Measurements from ENCODE around the gene SH2D4B. TPM values are rescaled to one million over a fixed set of nuclear protein-coding genes. Genes with fewer than 3 reads are reported as not detected.

Gene SH2D4B
- total RNA-seq, 2 experiments from 2014 or later: 0.05 to 0.10 TPM

- no peaks in the 10 kb centered on the region for H3K27me3 Mint-ChIP-seq (ENCODE audit: low read depth)
- H3K27ac Mint-ChIP-seq: peak overlapping the region; percentile 58
- H3K9me3 Mint-ChIP-seq: no peaks in the 10 kb centered on the region
- CTCF ChIA-PET: interaction anchor here (0.7 to 1.8 kb wide), 3 partner anchors 9 to 76 kb away, joined by 3 to 7 read pairs (median 4); no protein-coding TSS in a partner anchor
- intact Hi-C loops (cut with micrococcal nuclease): no loop called here
- H3K4me3 Mint-ChIP-seq: no peak overlapping the region
- peaks cover 25% of the 10 kb centered on the region for H3K4me1 Mint-ChIP-seq (ENCODE audit: low read depth)
- no peak for DNase-seq
- peaks cover 6% of the 10 kb centered on the region for H3K36me3 Mint-ChIP-seq (ENCODE audit: low read depth)
Observed at GRCh38 chr10:80519936-80520650, 17.6 kb upstream of the SH2D4B start.

- DNase-seq: no peak
- intact Hi-C loops (cut with micrococcal nuclease): no loop called here
- no peaks in the 10 kb centered on the region for H3K27me3 Mint-ChIP-seq (ENCODE audit: low read depth)
- peaks cover 8% of the 10 kb centered on the region for H3K36me3 Mint-ChIP-seq (ENCODE audit: low read depth)
- CTCF ChIA-PET: interaction anchor here (0.7 to 1.8 kb wide), 2 partner anchors 10 to 15 kb away, joined by 3 to 7 read pairs; no protein-coding TSS in a partner anchor
- H3K4me3 Mint-ChIP-seq: no peak overlapping the region
- H3K27ac Mint-ChIP-seq: peak overlapping the region; percentile 58
- H3K4me1 Mint-ChIP-seq (ENCODE audit: low read depth): peaks cover 32% of the 10 kb centered on the region
- H3K9me3 Mint-ChIP-seq: no peaks in the 10 kb centered on the region
Observed at GRCh38 chr10:80520661-80521470, 16.8 kb upstream of the SH2D4B start.

GRCh38 chr10:80522756-80523363 lies 14.8 kb upstream of the SH2D4B start:
- peak overlapping the region; percentile 59 for H3K27ac Mint-ChIP-seq
- H3K36me3 Mint-ChIP-seq (ENCODE audit: low read depth): peaks cover 12% of the 10 kb centered on the region
- intact Hi-C loops (cut with micrococcal nuclease): no loop called here
- no peak overlapping the region for H3K4me3 Mint-ChIP-seq
- no peaks in the 10 kb centered on the region for H3K27me3 Mint-ChIP-seq (ENCODE audit: low read depth)
- H3K9me3 Mint-ChIP-seq: no peaks in the 10 kb centered on the region
- peaks cover 44% of the 10 kb centered on the region for H3K4me1 Mint-ChIP-seq (ENCODE audit: low read depth)
- DNase-seq: no peak
- CTCF ChIA-PET: interaction anchor here (0.6 to 1.2 kb wide), 3 partner anchors 14 to 78 kb away, joined by 3 to 4 read pairs (median 4); no protein-coding TSS in a partner anchor

GRCh38 chr10:80523773-80524172 lies 13.9 kb upstream of the SH2D4B start:
- Mint-ChIP-seq H3K4me1 (ENCODE audit: low read depth) (peaks cover 53% of the 10 kb centered on the region), H3K36me3 (ENCODE audit: low read depth) (peaks cover 10% of the 10 kb centered on the region), H3K27ac (peak overlapping the region; percentile 77), H3K27me3 (ENCODE audit: low read depth) (no peaks in the 10 kb centered on the region), H3K9me3 (no peaks in the 10 kb centered on the region), H3K4me3 (no peak overlapping the region)
- CTCF ChIA-PET: interaction anchor here (0.7 to 1.2 kb wide), 3 partner anchors 14 to 79 kb away, joined by 3 to 4 read pairs (median 4); no protein-coding TSS in a partner anchor
- no peak for DNase-seq
- intact Hi-C loops (cut with micrococcal nuclease): no loop called here

- Mint-ChIP-seq H3K27me3 (ENCODE audit: low read depth) (no peaks in the 10 kb centered on the region), H3K27ac (peak overlapping the region; percentile 77), H3K4me3 (no peak overlapping the region), H3K4me1 (ENCODE audit: low read depth) (peaks cover 59% of the 10 kb centered on the region), H3K9me3 (no peaks in the 10 kb centered on the region), H3K36me3 (ENCODE audit: low read depth) (peaks cover 13% of the 10 kb centered on the region)
- intact Hi-C loops (cut with micrococcal nuclease): no loop called here
- DNase-seq: no peak
- CTCF ChIA-PET: interaction anchor here (0.6 to 1.7 kb wide), 5 partner anchors 13 to 80 kb away, joined by 3 to 6 read pairs (median 4); no protein-coding TSS in a partner anchor
Observed at GRCh38 chr10:80524190-80524909, 13.4 kb upstream of the SH2D4B start.

GRCh38 chr10:80526218-80526617 lies 11.5 kb upstream of the SH2D4B start:
- Mint-ChIP-seq H3K4me3 (no peak overlapping the region), H3K27ac (peak overlapping the region; percentile 85), H3K27me3 (ENCODE audit: low read depth) (no peaks in the 10 kb centered on the region), H3K9me3 (no peaks in the 10 kb centered on the region), H3K36me3 (ENCODE audit: low read depth) (peaks cover 22% of the 10 kb centered on the region), H3K4me1 (ENCODE audit: low read depth) (peaks cover 76% of the 10 kb centered on the region)
- DNase-seq: peak; percentile 67
- intact Hi-C loops (cut with micrococcal nuclease): no loop called here
- CTCF ChIA-PET: interaction anchor here (0.8 to 3.1 kb wide), 5 partner anchors 10 to 82 kb away, joined by 3 to 21 read pairs (median 8); no protein-coding TSS in a partner anchor

- H3K9me3 Mint-ChIP-seq: no peaks in the 10 kb centered on the region
- peaks cover 81% of the 10 kb centered on the region for H3K4me1 Mint-ChIP-seq (ENCODE audit: low read depth)
- no peaks in the 10 kb centered on the region for H3K27me3 Mint-ChIP-seq (ENCODE audit: low read depth)
- H3K4me3 Mint-ChIP-seq: no peak overlapping the region
- peaks cover 22% of the 10 kb centered on the region for H3K36me3 Mint-ChIP-seq (ENCODE audit: low read depth)
- peak; percentile 54 for DNase-seq
- CTCF ChIA-PET: interaction anchor here (0.6 to 3.1 kb wide), 5 partner anchors 10 to 146 kb away, joined by 3 to 21 read pairs (median 8); no protein-coding TSS in a partner anchor
- intact Hi-C loops (cut with micrococcal nuclease): no loop called here
- H3K27ac Mint-ChIP-seq: peak overlapping the region; percentile 85
Observed at GRCh38 chr10:80526742-80527141, 11.0 kb upstream of the SH2D4B start.

GRCh38 chr10:80528185-80528700 lies 9.5 kb upstream of the SH2D4B start:
- intact Hi-C loops (cut with micrococcal nuclease): no loop called here
- no peak overlapping the region for H3K4me3 Mint-ChIP-seq
- H3K4me1 Mint-ChIP-seq (ENCODE audit: low read depth): peaks cover 89% of the 10 kb centered on the region
- H3K36me3 Mint-ChIP-seq (ENCODE audit: low read depth): peaks cover 24% of the 10 kb centered on the region
- CTCF ChIA-PET: interaction anchor here (2.2 to 3.1 kb wide), 3 partner anchors 17 to 84 kb away, joined by 8 to 21 read pairs (median 12); no protein-coding TSS in a partner anchor
- H3K9me3 Mint-ChIP-seq: no peaks in the 10 kb centered on the region
- no peak for DNase-seq
- H3K27me3 Mint-ChIP-seq (ENCODE audit: low read depth): no peaks in the 10 kb centered on the region
- peak overlapping the region; percentile 68 for H3K27ac Mint-ChIP-seq

GRCh38 chr10:80528901-80529300 lies 8.8 kb upstream of the SH2D4B start:
- intact Hi-C loops (cut with micrococcal nuclease): no loop called here
- Mint-ChIP-seq H3K4me3 (no peak overlapping the region), H3K27me3 (ENCODE audit: low read depth) (no peaks in the 10 kb centered on the region), H3K36me3 (ENCODE audit: low read depth) (peaks cover 24% of the 10 kb centered on the region), H3K27ac (peak overlapping the region; percentile 72), H3K9me3 (no peaks in the 10 kb centered on the region), H3K4me1 (ENCODE audit: low read depth) (peaks cover 84% of the 10 kb centered on the region)
- CTCF ChIA-PET: interaction anchor here (2.7 to 3.1 kb wide), 2 partner anchors 23 to 85 kb away, joined by 12 to 21 read pairs; no protein-coding TSS in a partner anchor
- no peak for DNase-seq

- H3K4me1 Mint-ChIP-seq (ENCODE audit: low read depth): peaks cover 77% of the 10 kb centered on the region
- CTCF ChIA-PET: interaction anchor here (1.1 to 1.3 kb wide), 2 partner anchors 85 to 151 kb away, joined by 3 to 11 read pairs; no protein-coding TSS in a partner anchor
Observed at GRCh38 chr10:80529604-80530003, 8.1 kb upstream of the SH2D4B start.

GRCh38 chr10:80530251-80530650 lies 7.5 kb upstream of the SH2D4B start:
- CTCF ChIA-PET: interaction anchor here (1.0 to 3.0 kb wide), 4 partner anchors 24 to 152 kb away, joined by 3 to 15 read pairs (median 8); no protein-coding TSS in a partner anchor
- intact Hi-C loops (cut with micrococcal nuclease): loop anchor here (1.0 to 10.0 kb wide), 6 partner anchors 19 to 395 kb away; no protein-coding TSS in a partner anchor
- H3K27me3 Mint-ChIP-seq (ENCODE audit: low read depth): no peaks in the 10 kb centered on the region
- DNase-seq: peak; percentile 84
- peak overlapping the region; percentile 32 for H3K4me3 Mint-ChIP-seq
- peaks cover 73% of the 10 kb centered on the region for H3K4me1 Mint-ChIP-seq (ENCODE audit: low read depth)
- H3K27ac Mint-ChIP-seq: peak overlapping the region; percentile 72
- no peaks in the 10 kb centered on the region for H3K9me3 Mint-ChIP-seq
- peaks cover 24% of the 10 kb centered on the region for H3K36me3 Mint-ChIP-seq (ENCODE audit: low read depth)

More at GRCh38 chr10:80529604-80530003, 8.1 kb upstream of the SH2D4B start:
- H3K27me3 Mint-ChIP-seq (ENCODE audit: low read depth): no peaks in the 10 kb centered on the region
- DNase-seq: peak; percentile 59
- intact Hi-C loops (cut with micrococcal nuclease): loop anchor here (1.0 to 10.0 kb wide), 6 partner anchors 18 to 395 kb away; no protein-coding TSS in a partner anchor
- H3K27ac Mint-ChIP-seq: peak overlapping the region; percentile 72
- H3K9me3 Mint-ChIP-seq: no peaks in the 10 kb centered on the region
- H3K4me3 Mint-ChIP-seq: peak overlapping the region; percentile 32
- H3K36me3 Mint-ChIP-seq (ENCODE audit: low read depth): peaks cover 24% of the 10 kb centered on the region
